Fibroblast of lung (primary cell): ENCODE results near the gene SKP1. TPM values are rescaled to one million over a fixed set of nuclear protein-coding genes. Genes with fewer than 3 reads are reported as not detected.

Source experiments
- DNase-seq, 2 donors: peaks; one replicate each; pipeline versions ENCODE4 v3.0.0 to v3.0.0-alpha.2; 2010; ENCODE audit warnings: low read depth in 2 of 2
- H2AFZ ChIP-seq: 2 replicates; pipeline ENCODE4 v1.5.1; 2012; ENCODE audit warnings: low read length, control low read depth, inconsistent platforms
- H3K27ac ChIP-seq: 2 replicates; pipeline ENCODE4 v1.5.1; 2011; ENCODE audit warnings: low read length, control low read depth; ENCODE audit not compliant: insufficient read depth
- H3K27me3 ChIP-seq: 2 replicates; pipeline ENCODE4 v1.5.1; 2011; ENCODE audit warnings: mild to moderate bottlenecking, low read length; ENCODE audit not compliant: control insufficient read depth, insufficient read depth
- H3K36me3 ChIP-seq: 2 replicates; pipeline ENCODE4 v1.5.1; 2011; ENCODE audit warnings: low read length; ENCODE audit not compliant: control insufficient read depth, insufficient read depth
- H3K4me1 ChIP-seq: 2 replicates; pipeline ENCODE4 v1.5.1; 2011; ENCODE audit warnings: low read length; ENCODE audit not compliant: control insufficient read depth, insufficient read depth; ENCODE audit errors: extremely low read depth
- H3K4me2 ChIP-seq: 2 replicates; pipeline ENCODE4 v1.5.1; 2011; ENCODE audit warnings: low read length, control low read depth; ENCODE audit not compliant: insufficient read depth; ENCODE audit errors: extremely low read depth
- H3K4me3 ChIP-seq, 4 experiments: fragments of 200-600 bp in 1 of 4; sonication (generic) in 1 of 4; replicated peaks in 1 of 4; 2 replicates each; pipeline ENCODE4 v1.5.1; 2011 to 2016; ENCODE audit warnings: low read length in 4 of 4, low read depth in 3 of 4, mild to moderate bottlenecking in 3 of 4, control low read depth in 2 of 4, inconsistent platforms in 1 of 4, mixed read lengths in 1 of 4; ENCODE audit not compliant: insufficient read depth in 1 of 4; ENCODE audit errors: control extremely low read depth in 1 of 4
- H3K79me2 ChIP-seq: 2 replicates; pipeline ENCODE4 v1.5.1; 2012; ENCODE audit warnings: mild to moderate bottlenecking, low read length, inconsistent platforms; ENCODE audit not compliant: control insufficient read depth, insufficient read depth
- H3K9ac ChIP-seq: 2 replicates; pipeline ENCODE4 v1.5.1; 2011; ENCODE audit warnings: mild to moderate bottlenecking, low read length, control low read depth; ENCODE audit not compliant: insufficient read depth
- H3K9me3 ChIP-seq: 2 replicates; pipeline ENCODE4 v1.5.1; 2012; ENCODE audit warnings: low read depth, low read length; ENCODE audit not compliant: control insufficient read depth, insufficient read depth
- H4K20me1 ChIP-seq: 2 replicates; pipeline ENCODE4 v1.5.1; 2011; ENCODE audit warnings: low read length; ENCODE audit not compliant: control insufficient read depth, insufficient read depth; ENCODE audit errors: extremely low read depth
- EZH2 ChIP-seq: IDR thresholded peaks from 2 replicates; pipeline ENCODE4 v1.5.1; 2012; ENCODE audit warnings: low read length, control low read depth, mild to moderate bottlenecking; ENCODE audit errors: missing control alignments
- polyA plus RNA-seq, 2 donors: library from polyadenylated mRNA; depleted of rRNA in 1 of 2; stranded (reverse) in 1 of 2; unstranded in 1 of 2; fragments of >200 nt; gene quantifications; 2 replicates each; pipeline ENCODE4 v1.2.1, GENCODE V29; 2011 to 2012; ENCODE audit warnings: missing spikeins in 1 of 2
- total RNA-seq: library from RNA; depleted of rRNA; stranded (reverse); fragments of >200 nt; gene quantifications from 2 replicates; pipeline ENCODE4 v1.2.1, GENCODE V29; 2014
- TF ChIP-seq, protein P1 (sequence below), 2 donors: IDR thresholded peaks in 1 of 2; conservative IDR thresholded peaks in 1 of 2; 1 replicate in 1 of 2; 2 replicates in 1 of 2; pipeline ENCODE4 v1.5.1; 2011 to 2012; ENCODE audit warnings: low read length in 2 of 2, control low read depth in 1 of 2, inconsistent platforms in 1 of 2, low read depth in 1 of 2, mild to moderate bottlenecking in 1 of 2

Gene SKP1
- total and polyA plus RNA-seq, 2 donors (not counting 1 experiment from before 2014, with no cell fraction given), result 259 to 985 TPM

DNA sequence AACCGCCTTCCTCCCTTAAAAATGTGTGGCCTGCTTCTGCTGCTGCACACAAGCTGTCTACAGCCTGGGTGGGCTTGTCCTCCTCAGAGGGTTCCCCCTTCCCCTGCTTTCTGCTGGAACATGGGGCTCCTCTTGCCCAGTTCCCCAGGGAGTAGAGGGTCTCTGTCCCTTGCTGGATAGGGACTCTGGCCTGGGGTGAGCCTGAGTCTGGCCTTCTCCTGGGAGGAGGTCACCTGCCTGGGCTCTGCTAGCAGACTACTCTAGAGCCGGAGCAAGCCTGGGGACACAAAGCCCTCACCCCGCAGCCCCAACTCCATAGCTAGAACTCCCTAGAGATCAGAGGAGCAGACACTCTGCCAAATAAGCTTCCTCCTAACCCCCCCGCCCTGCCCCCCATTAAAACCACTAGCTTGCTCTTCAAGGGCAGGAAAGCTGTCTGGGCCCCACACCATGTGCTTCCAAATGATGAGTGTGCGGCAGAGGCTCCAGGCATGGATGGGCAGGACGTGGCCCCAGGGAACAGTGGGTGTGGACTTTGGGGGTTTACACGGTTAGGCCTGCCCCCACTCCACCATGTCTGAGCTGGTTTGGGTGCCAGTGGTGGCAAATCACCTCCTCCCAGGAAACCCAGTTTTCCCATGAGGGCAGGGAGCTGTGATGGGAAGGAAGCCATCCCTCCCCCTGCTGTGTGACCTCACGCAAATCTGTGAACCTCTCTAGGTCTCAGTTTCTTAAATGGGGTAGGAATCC, 52.3 kb downstream of the SKP1 start:
- H3K79me2 ChIP-seq, result no peaks in the 10 kb centered on the region
- H3K9me3 ChIP-seq, result no peaks in the 10 kb centered on the region
- H3K4me2 ChIP-seq, result peak overlapping the region; percentile 61
- H3K27ac ChIP-seq, result peak overlapping the region; percentile 89
- peaks cover 8% of the 10 kb centered on the region for H3K36me3 ChIP-seq
- peak overlapping the region; percentile 30 for H3K9ac ChIP-seq
- H3K4me3 ChIP-seq, result no peak overlapping the region
- peaks cover 27% of the 10 kb centered on the region for H3K4me1 ChIP-seq
- no peaks in the 10 kb centered on the region for H4K20me1 ChIP-seq
- H3K27me3 ChIP-seq, result no peaks in the 10 kb centered on the region
- peak; percentile 73 to 79 for DNase-seq
- H2AFZ ChIP-seq, result peak overlapping the region; percentile 4
- TF ChIP-seq EZH2, result no peak
- TF ChIP-seq, protein P1, sequence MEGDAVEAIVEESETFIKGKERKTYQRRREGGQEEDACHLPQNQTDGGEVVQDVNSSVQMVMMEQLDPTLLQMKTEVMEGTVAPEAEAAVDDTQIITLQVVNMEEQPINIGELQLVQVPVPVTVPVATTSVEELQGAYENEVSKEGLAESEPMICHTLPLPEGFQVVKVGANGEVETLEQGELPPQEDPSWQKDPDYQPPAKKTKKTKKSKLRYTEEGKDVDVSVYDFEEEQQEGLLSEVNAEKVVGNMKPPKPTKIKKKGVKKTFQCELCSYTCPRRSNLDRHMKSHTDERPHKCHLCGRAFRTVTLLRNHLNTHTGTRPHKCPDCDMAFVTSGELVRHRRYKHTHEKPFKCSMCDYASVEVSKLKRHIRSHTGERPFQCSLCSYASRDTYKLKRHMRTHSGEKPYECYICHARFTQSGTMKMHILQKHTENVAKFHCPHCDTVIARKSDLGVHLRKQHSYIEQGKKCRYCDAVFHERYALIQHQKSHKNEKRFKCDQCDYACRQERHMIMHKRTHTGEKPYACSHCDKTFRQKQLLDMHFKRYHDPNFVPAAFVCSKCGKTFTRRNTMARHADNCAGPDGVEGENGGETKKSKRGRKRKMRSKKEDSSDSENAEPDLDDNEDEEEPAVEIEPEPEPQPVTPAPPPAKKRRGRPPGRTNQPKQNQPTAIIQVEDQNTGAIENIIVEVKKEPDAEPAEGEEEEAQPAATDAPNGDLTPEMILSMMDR (conservative IDR thresholded peaks at IDR 0.05 in 1 of 2, IDR thresholded peaks at IDR 0.05 in 1 of 2; ENCODE audit: low read depth in 1 of 2, low read length in 2 of 2), result no peak

DNA sequence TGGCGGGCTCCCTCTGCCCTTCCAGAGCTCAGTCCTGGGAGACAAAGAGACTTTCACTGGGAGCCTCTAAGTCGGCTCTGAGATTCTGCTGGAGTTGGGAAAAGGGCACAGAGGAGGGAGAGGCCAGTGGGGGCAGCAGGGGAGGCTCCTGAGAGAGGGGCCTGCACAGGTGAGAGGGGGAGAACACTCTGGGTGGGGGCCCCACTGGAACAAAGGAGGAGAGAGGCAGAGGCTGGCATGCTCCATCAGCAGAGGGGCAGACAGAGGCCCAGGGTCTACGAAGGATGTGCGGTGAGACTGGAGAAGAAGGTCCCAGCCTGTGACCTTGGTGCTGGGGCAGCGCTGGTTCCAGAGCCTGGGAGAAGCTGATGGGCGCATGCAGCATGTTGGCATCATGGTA, 53.4 kb downstream of the SKP1 start:
- DNase-seq, result no peak
- Histone ChIP-seq H4K20me1 (no peaks in the 10 kb centered on the region), H3K79me2 (no peaks in the 10 kb centered on the region), H3K4me1 (peaks cover 27% of the 10 kb centered on the region), H3K27ac (no peak overlapping the region), H3K4me2 (no peak overlapping the region), H3K4me3 (no peak overlapping the region), H2AFZ (no peak overlapping the region), H3K27me3 (no peaks in the 10 kb centered on the region), H3K36me3 (peaks cover 8% of the 10 kb centered on the region), H3K9me3 (no peaks in the 10 kb centered on the region), H3K9ac (no peak overlapping the region)
- TF ChIP-seq, protein P1 (conservative IDR thresholded peaks at IDR 0.05 in 1 of 2, IDR thresholded peaks at IDR 0.05 in 1 of 2; ENCODE audit: low read depth in 1 of 2, low read length in 2 of 2), result no peak
- TF ChIP-seq EZH2, result no peak

DNA sequence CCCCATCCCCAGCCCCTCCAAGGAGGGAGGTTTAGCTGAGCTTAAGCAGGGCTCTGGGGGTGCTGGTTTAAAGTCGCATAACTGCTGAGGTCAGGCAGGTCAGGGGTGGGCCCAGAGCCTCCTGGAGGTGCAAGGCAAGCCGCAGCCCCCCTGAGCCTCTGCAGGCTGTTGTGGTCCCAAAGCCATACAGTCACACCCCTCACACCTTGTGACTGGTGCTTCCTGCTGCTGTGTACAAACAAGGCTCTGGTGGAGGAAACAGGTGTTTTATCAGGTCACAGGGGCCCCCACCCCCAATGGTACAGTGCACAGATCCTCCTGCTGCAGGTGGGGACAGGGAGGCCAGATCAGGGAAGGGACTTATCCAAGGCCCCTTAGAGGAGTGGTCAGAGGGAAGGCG, 54.2 kb downstream of the SKP1 start:
- Histone ChIP-seq H3K9me3 (no peaks in the 10 kb centered on the region), H4K20me1 (no peaks in the 10 kb centered on the region), H3K9ac (no peak overlapping the region), H3K79me2 (no peaks in the 10 kb centered on the region), H3K36me3 (peaks cover 8% of the 10 kb centered on the region), H3K4me2 (no peak overlapping the region), H3K4me3 (no peak overlapping the region), H3K27me3 (no peaks in the 10 kb centered on the region), H2AFZ (no peak overlapping the region), H3K4me1 (peaks cover 27% of the 10 kb centered on the region), H3K27ac (no peak overlapping the region)
- DNase-seq, result no peak
- no peak for TF ChIP-seq EZH2
- TF ChIP-seq, protein P1 (conservative IDR thresholded peaks at IDR 0.05 in 1 of 2, IDR thresholded peaks at IDR 0.05 in 1 of 2; ENCODE audit: low read depth in 1 of 2, low read length in 2 of 2), result no peak
